ENCODE data around the gene SAMD8. TPM values are rescaled to one million over a fixed set of nuclear protein-coding genes. Genes with fewer than 3 reads are reported as not detected.
"Not testable (repeated sequence)": the region's sequence is repeated elsewhere in the genome, so short reads cannot be mapped to it uniquely, and the experiment has no call there.

Gene SAMD8
- total RNA-seq, 2 donors from 2014 or later, result 19.8 to 42.0 TPM

- no peak overlapping the region for H3K27ac Mint-ChIP-seq
- H3K36me3 Mint-ChIP-seq (ENCODE audit: low read depth), result no peaks in the 10 kb centered on the region
- no peaks in the 10 kb centered on the region for H3K27me3 Mint-ChIP-seq
- no peak for ATAC-seq (replicated peaks)
- H3K4me1 Mint-ChIP-seq, result peaks cover 10% of the 10 kb centered on the region
- no peaks in the 10 kb centered on the region for H3K9me3 Mint-ChIP-seq
- no peak overlapping the region for H3K4me3 Mint-ChIP-seq
These were observed 85.6 kb downstream of the SAMD8 start for GRCh38 chr10:75197066-75197465.

- Mint-ChIP-seq H3K27me3 (no peaks in the 10 kb centered on the region), H3K36me3 (ENCODE audit: low read depth) (no peaks in the 10 kb centered on the region), H3K9me3 (no peaks in the 10 kb centered on the region), H3K27ac (no peak overlapping the region), H3K4me3 (no peak overlapping the region), H3K4me1 (peaks cover 11% of the 10 kb centered on the region)
- ATAC-seq (replicated peaks), result no peak
These were observed 86.5 kb downstream of the SAMD8 start for GRCh38 chr10:75197906-75198305.

GRCh38 chr10:75199949-75200348 is 88.5 kb downstream of the SAMD8 start:
- not testable (repeated sequence) for H3K27ac Mint-ChIP-seq; H3K9me3 Mint-ChIP-seq; H3K27me3 Mint-ChIP-seq; H3K36me3 Mint-ChIP-seq (ENCODE audit: low read depth); H3K4me3 Mint-ChIP-seq; ATAC-seq (replicated peaks)
- peaks cover 11% of the 10 kb centered on the region for H3K4me1 Mint-ChIP-seq

- H3K27ac Mint-ChIP-seq, result peak overlapping the region; percentile 6
- H3K4me1 Mint-ChIP-seq, result peaks cover 8% of the 10 kb centered on the region
- no peaks in the 10 kb centered on the region for H3K27me3 Mint-ChIP-seq
- no peaks in the 10 kb centered on the region for H3K9me3 Mint-ChIP-seq
- no peak overlapping the region for H3K4me3 Mint-ChIP-seq
- ATAC-seq (replicated peaks), result no peak
- H3K36me3 Mint-ChIP-seq (ENCODE audit: low read depth), result no peaks in the 10 kb centered on the region
These were observed 90.4 kb downstream of the SAMD8 start for GRCh38 chr10:75201793-75202307.

DNA sequence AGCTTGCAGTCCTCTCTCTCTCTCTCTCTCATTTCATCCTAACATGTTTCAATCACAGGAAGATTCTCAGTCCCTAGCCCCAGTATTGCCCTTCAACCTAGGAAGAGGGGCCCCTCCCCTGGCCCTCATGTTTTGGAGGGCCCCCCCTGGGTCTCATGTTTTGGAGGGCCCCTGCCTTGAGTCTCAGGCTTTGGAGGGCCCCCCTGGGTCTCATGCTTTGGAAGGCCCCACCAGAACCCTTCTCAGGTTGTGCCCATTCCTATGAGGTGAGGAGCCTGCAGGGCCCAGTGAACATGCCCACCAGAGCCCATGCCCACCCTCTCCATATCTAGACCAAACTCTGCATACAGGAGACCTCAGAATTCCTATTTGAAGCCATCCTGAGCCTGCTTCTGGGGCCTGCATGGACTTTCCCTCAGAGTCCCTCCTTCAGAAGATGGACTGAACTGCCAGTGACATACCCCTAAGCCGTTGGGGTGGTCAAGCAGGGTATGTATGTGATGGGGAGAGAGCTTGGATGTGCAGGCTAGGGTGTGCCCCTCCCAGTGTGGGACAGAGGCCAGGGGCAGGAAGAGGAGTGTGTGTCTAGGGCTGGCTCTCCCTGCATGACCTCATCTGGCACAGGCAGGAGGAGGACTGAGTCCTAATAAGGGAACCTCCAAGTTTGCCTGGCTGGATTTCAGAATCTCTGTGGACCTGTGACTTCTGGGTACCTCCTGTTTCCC is 91.0 kb downstream of the SAMD8 start:
- H3K27ac Mint-ChIP-seq, result peak overlapping the region; percentile 6
- H3K9me3 Mint-ChIP-seq, result no peaks in the 10 kb centered on the region
- no peak for ATAC-seq (replicated peaks)
- no peaks in the 10 kb centered on the region for H3K27me3 Mint-ChIP-seq
- H3K4me3 Mint-ChIP-seq, result no peak overlapping the region
- H3K4me1 Mint-ChIP-seq, result peaks cover 5% of the 10 kb centered on the region
- H3K36me3 Mint-ChIP-seq (ENCODE audit: low read depth), result no peaks in the 10 kb centered on the region

GRCh38 chr10:75203046-75203620 is 91.7 kb downstream of the SAMD8 start:
- not testable (repeated sequence) for ATAC-seq (replicated peaks)

DNA sequence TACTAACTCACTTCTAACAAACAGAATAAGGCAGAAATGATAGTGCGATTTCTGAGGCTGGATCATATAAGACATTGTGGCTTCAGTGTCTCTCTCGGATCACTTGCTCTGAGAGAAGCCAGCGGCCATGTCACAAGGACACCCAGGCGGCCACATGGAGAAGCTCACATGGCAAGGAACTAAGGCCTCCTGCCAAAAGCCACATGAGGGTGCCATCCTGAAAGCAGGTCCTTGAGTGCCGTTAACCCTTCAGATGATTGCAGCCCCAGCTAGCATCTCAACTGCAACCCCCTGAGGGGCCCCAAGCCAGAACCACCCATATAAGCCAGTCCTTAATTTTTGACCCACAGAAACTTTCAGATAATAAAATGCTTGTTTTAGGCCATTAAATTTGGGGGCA is 92.3 kb downstream of the SAMD8 start:
- Mint-ChIP-seq H3K27ac (no peak overlapping the region), H3K27me3 (no peaks in the 10 kb centered on the region), H3K36me3 (ENCODE audit: low read depth) (no peaks in the 10 kb centered on the region)

More at GRCh38 chr10:75203046-75203620, 91.7 kb downstream of the SAMD8 start:
- not testable (repeated sequence) for H3K9me3 Mint-ChIP-seq; H3K36me3 Mint-ChIP-seq (ENCODE audit: low read depth); H3K27me3 Mint-ChIP-seq; H3K4me3 Mint-ChIP-seq; H3K27ac Mint-ChIP-seq; H3K4me1 Mint-ChIP-seq

GRCh38 chr10:75205908-75206307 is 94.5 kb downstream of the SAMD8 start:
- H3K27me3 Mint-ChIP-seq, result no peaks in the 10 kb centered on the region
- H3K36me3 Mint-ChIP-seq (ENCODE audit: low read depth), result peaks cover 6% of the 10 kb centered on the region
- H3K27ac Mint-ChIP-seq, result no peak overlapping the region
- no peak for ATAC-seq (replicated peaks)
- no peaks in the 10 kb centered on the region for H3K9me3 Mint-ChIP-seq
- H3K4me3 Mint-ChIP-seq, result no peak overlapping the region
- H3K4me1 Mint-ChIP-seq, result peaks cover 14% of the 10 kb centered on the region

More for the DNA sequence above, 92.3 kb downstream of the SAMD8 start:
- H3K9me3 Mint-ChIP-seq, result no peaks in the 10 kb centered on the region
- H3K4me3 Mint-ChIP-seq, result no peak overlapping the region
- H3K4me1 Mint-ChIP-seq, result peaks cover 10% of the 10 kb centered on the region
- no peak for ATAC-seq (replicated peaks)

- peaks cover 17% of the 10 kb centered on the region for H3K4me1 Mint-ChIP-seq
- not testable (repeated sequence) for H3K27me3 Mint-ChIP-seq; H3K9me3 Mint-ChIP-seq; H3K27ac Mint-ChIP-seq; ATAC-seq (replicated peaks); H3K4me3 Mint-ChIP-seq
- H3K36me3 Mint-ChIP-seq (ENCODE audit: low read depth), result peaks cover 14% of the 10 kb centered on the region
These were observed 95.2 kb downstream of the SAMD8 start for GRCh38 chr10:75206638-75207037.

DNA sequence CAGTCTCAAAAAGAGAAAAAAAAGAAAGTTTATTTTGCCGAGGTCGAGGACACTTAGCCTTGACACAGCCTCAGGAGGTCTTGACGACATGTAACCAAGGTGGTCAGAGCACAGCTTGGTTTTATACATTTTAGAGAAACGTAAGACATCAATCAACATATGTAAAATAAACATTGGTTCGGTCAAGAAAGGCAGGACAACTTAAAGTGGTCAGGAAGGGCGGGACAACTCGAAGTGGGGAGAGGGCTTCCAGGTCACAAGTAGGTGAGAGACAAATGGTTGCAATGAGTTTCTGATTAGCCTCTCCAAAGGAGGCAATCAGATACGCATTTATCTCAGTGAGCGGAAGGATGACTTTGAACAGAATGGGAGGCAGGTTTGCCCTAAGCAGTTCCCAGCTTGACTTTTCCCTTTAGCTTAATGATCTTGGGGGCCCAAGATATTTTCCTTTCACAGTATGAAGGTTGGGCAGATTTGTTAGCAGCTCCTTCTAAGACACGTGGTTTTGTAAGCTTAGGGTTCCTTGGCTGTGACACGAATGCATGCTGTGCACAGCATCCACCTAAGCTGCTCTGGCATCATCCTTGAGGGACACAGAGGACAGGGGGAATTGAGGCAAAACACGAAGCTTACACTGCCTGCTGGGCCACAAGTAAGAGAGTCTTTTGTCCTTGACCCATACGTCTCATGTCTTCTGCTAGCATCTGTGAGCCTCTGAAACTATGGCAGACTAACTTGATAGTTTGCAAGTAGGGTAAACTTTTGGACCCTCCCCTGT is 95.8 kb downstream of the SAMD8 start:
- no peak for ATAC-seq (replicated peaks)
- Mint-ChIP-seq H3K27me3 (no peaks in the 10 kb centered on the region), H3K4me1 (peaks cover 14% of the 10 kb centered on the region), H3K27ac (no peak overlapping the region), H3K9me3 (no peaks in the 10 kb centered on the region), H3K4me3 (no peak overlapping the region), H3K36me3 (ENCODE audit: low read depth) (peaks cover 20% of the 10 kb centered on the region)

- Mint-ChIP-seq H3K9me3 (no peaks in the 10 kb centered on the region), H3K36me3 (ENCODE audit: low read depth) (peaks cover 25% of the 10 kb centered on the region), H3K27ac (peak overlapping the region; percentile 90), H3K4me3 (peak overlapping the region; percentile 63), H3K4me1 (peaks cover 20% of the 10 kb centered on the region), H3K27me3 (no peaks in the 10 kb centered on the region)
- ATAC-seq (replicated peaks), result no peak
These were observed 96.3 kb downstream of the SAMD8 start for GRCh38 chr10:75207857-75208144.

DNA sequence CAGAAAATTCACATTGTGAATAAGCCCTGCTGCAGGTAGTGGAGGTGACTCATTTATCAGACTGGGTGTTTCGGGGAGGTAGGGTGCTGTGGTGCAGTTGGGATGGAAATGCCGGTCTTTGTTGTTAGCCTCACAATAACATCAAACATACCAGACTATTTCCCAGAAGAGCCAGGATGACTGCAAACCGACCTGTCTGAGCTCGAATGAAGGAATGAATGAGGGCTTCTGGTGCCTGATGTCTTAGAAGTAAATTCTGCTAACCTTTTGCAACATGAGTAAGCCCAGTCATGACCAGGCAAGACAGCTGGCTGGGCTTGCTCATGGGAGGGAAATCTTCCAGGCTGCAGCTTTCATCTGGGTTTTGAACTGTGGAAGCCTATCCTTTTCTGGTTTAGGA is 96.7 kb downstream of the SAMD8 start:
- Mint-ChIP-seq H3K27ac (peak overlapping the region; percentile 90), H3K4me3 (peak overlapping the region; percentile 63), H3K36me3 (ENCODE audit: low read depth) (peaks cover 29% of the 10 kb centered on the region), H3K4me1 (peaks cover 21% of the 10 kb centered on the region), H3K9me3 (no peaks in the 10 kb centered on the region), H3K27me3 (no peaks in the 10 kb centered on the region)
- peak; percentile 18 for ATAC-seq (replicated peaks)

- Mint-ChIP-seq H3K4me3 (peak overlapping the region; percentile 97), H3K36me3 (ENCODE audit: low read depth) (peaks cover 40% of the 10 kb centered on the region), H3K27ac (peak overlapping the region; percentile 99), H3K4me1 (peaks cover 25% of the 10 kb centered on the region), H3K9me3 (no peaks in the 10 kb centered on the region), H3K27me3 (no peaks in the 10 kb centered on the region)
- peak; percentile 0 for ATAC-seq (replicated peaks)
These were observed 97.8 kb downstream of the SAMD8 start for GRCh38 chr10:75209086-75209920.

GRCh38 chr10:75209921-75210281 is 98.4 kb downstream of the SAMD8 start:
- ATAC-seq (replicated peaks), result peak; percentile 79
- peaks cover 25% of the 10 kb centered on the region for H3K4me1 Mint-ChIP-seq
- H3K36me3 Mint-ChIP-seq (ENCODE audit: low read depth), result peaks cover 46% of the 10 kb centered on the region
- H3K9me3 Mint-ChIP-seq, result no peaks in the 10 kb centered on the region
- no peaks in the 10 kb centered on the region for H3K27me3 Mint-ChIP-seq
- H3K4me3 Mint-ChIP-seq, result peak overlapping the region; percentile 97
- peak overlapping the region; percentile 99 for H3K27ac Mint-ChIP-seq

Measured in activated T-helper 17 cell treated with anti-CD3 and anti-CD28 coated beads, Interleukin-2, amount 50 U/mL, for 72 hours (primary cell).